ENCODE measurements around the gene RHOH. TPM values are rescaled to one million over a fixed set of nuclear protein-coding genes. Genes with fewer than 3 reads are reported as not detected.

RHOH gene
- total RNA-seq, 1 donor = not detected

DNA sequence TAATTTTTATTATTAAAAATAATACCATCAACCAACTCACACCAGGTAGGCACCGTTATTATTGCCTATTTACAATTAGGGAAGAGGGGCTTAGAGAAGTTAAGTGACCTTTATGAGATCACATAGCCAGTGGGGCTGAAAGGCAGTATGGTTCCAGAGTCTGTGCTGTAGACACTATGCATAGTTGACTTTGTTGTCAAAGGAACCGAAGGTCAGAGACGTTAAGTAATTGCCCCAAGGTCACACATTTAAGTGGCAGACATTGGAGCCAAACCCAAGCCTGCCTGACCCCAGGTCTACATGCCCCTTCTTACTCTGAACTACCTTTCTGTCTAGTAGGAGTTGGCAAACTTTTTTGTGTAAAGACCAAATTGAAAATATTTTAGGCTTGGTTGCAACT is 36.4 kb downstream of the RHOH start:
- no peak for DNase-seq (ENCODE audit: low read depth)
- H3K4me3 ChIP-seq (ENCODE audit: low read depth, low read length) = no peak overlapping the region
- TF ChIP-seq, protein P1, sequence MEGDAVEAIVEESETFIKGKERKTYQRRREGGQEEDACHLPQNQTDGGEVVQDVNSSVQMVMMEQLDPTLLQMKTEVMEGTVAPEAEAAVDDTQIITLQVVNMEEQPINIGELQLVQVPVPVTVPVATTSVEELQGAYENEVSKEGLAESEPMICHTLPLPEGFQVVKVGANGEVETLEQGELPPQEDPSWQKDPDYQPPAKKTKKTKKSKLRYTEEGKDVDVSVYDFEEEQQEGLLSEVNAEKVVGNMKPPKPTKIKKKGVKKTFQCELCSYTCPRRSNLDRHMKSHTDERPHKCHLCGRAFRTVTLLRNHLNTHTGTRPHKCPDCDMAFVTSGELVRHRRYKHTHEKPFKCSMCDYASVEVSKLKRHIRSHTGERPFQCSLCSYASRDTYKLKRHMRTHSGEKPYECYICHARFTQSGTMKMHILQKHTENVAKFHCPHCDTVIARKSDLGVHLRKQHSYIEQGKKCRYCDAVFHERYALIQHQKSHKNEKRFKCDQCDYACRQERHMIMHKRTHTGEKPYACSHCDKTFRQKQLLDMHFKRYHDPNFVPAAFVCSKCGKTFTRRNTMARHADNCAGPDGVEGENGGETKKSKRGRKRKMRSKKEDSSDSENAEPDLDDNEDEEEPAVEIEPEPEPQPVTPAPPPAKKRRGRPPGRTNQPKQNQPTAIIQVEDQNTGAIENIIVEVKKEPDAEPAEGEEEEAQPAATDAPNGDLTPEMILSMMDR (IDR thresholded peaks at IDR 0.05; ENCODE audit: insufficient read depth, low read length) = no peak

DNA sequence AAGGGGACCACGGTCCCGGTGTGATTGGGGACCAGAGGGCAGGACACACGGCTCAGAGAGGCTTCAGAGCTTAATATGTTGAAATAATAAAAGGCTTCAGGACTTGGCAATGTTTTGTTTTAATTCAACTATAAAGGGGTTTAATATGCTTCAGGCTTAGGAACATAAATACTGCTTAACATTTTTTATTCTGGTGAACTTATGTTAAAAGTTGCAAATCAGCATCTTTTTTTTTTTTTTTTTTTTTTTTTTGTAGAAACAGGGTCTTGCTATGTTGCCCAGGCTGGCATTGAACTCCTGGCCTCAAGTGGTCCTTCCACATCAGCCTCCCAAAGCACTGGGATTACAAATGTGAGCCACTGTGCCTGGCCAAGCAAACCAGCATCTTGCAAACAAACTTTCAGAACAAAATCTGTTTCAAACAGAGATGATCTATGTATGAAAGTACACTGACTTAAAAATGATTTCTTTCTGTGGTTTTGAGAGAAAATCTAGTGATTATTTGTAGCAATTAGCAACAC is 37.7 kb downstream of the RHOH start:
- no peak for DNase-seq (ENCODE audit: low read depth)
- no peak overlapping the region for H3K4me3 ChIP-seq (ENCODE audit: low read depth, low read length)
- TF ChIP-seq, protein P1 (IDR thresholded peaks at IDR 0.05; ENCODE audit: insufficient read depth, low read length) = no peak

DNA sequence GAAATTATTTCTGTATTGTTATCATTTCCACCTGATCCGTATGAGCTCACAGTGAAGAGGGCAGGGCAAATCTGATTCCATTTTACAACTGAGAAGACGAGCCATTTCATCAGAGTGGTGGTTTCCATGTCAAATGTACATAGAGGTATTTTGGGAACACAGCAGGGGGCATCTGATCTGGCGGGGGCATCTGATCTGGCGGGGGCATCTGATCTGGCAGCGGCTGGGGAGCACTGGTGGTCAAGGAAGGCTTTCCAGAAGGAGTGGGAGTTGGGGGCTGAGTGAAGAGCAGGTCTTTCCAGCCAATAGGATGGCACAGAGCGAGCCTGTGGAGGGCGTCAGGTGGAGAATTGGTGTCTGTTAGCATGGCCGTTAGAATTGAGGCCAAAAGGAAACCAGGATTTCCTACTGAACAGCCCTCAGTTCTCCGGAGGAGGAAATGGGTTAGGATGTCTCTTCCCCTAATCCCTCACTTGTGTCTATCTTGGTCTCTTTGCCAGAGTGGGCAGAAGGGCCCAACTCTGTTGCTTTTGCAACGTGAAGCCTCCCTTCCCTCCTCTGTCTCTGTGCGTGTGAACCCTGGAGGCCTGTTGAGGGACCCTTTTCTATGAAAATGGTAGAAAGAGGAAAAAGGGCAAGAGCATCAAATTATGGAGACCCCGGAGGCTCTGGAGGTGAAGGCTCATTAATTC is 41.3 kb downstream of the RHOH start:
- H3K4me3 ChIP-seq (ENCODE audit: low read depth, low read length) = no peak overlapping the region
- DNase-seq (ENCODE audit: low read depth) = no peak
- TF ChIP-seq, protein P1 (IDR thresholded peaks at IDR 0.05; ENCODE audit: insufficient read depth, low read length) = no peak

GRCh38 chr4:40238700-40239548 is 42.1 kb downstream of the RHOH start:
- no peak overlapping the region for H3K4me3 ChIP-seq (ENCODE audit: low read depth, low read length)
- DNase-seq (ENCODE audit: low read depth) = no peak
- TF ChIP-seq, protein P1 (IDR thresholded peaks at IDR 0.05; ENCODE audit: insufficient read depth, low read length) = no peak

GRCh38 chr4:40240040-40240653 is 43.3 kb downstream of the RHOH start:
- TF ChIP-seq, protein P1 (IDR thresholded peaks at IDR 0.05; ENCODE audit: insufficient read depth, low read length) = no peak
- no peak overlapping the region for H3K4me3 ChIP-seq (ENCODE audit: low read depth, low read length)
- DNase-seq (ENCODE audit: low read depth) = no peak

DNA sequence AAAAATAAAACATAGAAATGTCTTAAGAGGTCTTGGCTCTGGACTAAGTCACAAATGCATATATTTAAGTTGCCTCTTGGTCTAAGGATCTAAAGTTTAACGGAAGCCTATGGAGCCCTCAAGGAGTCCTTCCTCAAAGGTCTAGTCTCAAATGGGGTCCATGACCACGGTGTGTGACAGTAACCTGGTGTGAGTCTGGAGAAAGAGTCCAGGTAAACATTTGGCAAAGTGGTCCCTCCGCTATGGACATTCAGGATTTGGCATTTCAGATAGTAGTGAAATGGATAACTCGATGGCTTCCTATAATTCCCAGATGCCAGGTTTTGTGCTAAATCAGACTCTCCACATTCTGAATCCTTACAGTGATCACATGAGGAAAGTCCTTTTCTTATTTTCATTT is 44.2 kb downstream of the RHOH start:
- H3K4me3 ChIP-seq (ENCODE audit: low read depth, low read length) = no peak overlapping the region
- TF ChIP-seq, protein P1 (IDR thresholded peaks at IDR 0.05; ENCODE audit: insufficient read depth, low read length) = no peak
- DNase-seq (ENCODE audit: low read depth) = no peak

All from fibroblast of the aortic adventitia (primary cell).